ENCODE data around the gene LRRC14B.

LRRC14B gene

DNA sequence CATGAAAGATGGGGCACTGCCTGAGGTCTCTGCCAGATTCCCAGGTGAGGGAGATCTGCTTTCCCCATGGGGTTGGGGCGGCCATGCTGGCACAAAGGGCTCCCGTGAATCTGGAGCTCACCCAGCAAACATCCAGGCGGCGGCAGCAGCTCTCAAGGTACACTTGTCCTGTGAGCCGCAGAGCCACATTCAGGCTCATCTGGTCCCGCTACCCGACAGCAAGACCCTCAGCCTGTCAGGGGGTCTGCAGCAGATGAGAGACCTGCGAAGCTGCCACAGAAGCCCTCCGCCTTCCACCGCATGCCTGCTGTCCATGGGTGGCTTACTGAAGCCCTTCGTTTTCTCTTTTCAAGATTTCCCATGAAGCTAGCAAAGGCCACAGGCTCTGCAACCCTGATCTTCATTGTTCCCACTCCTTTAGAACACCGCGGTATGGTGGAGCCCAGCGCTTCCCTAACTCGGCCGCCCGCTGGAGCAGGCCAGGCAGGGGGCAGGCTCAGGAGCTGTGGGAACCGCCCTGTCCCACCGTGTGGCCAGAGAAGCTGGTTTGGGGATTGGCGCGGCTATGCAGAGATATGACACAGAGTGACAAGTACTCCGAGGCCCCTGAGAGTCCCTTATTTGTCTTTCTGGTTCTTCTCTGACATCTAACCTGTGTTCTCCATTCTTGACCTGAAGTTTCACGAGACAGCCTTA, 8.8 kb downstream of the LRRC14B start:
- TF ChIP-seq CTCF (IDR thresholded peaks at IDR 0.05): no peak
- Histone ChIP-seq H3K36me3 (peaks cover 20% of the 10 kb centered on the region), H3K27me3 (no peaks in the 10 kb centered on the region), H3K4me3 (ENCODE audit: low read depth in 1 of 2, low read length in 1 of 2) (no peak overlapping the region), H3K9me3 (no peaks in the 10 kb centered on the region), H3K27ac (no peak overlapping the region), H3K4me1 (ENCODE audit: control insufficient read depth in 1 of 2, insufficient read depth in 1 of 2, low read depth in 1 of 2, low read length in 1 of 2) (no peaks in the 10 kb centered on the region)

DNA sequence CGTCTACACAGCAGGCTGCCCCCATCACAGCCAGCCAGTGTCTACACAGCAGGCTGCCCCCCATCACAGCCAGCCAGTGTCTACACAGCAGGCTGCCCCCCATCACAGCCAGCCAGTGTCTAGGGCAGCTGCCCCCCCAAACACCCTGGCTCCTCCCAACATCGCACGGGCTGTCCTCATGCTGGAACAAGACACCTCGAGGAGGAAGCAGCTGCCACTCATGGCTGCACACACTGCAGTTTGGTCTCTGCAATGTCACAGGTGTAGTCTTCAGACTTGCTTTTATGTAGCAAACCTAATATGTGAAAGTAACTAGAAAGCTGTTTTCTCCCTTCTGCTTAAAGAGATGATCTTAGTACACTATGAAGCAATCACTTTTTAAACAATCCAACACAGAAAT, 9.7 kb downstream of the LRRC14B start:
- Histone ChIP-seq H3K27ac (no peak overlapping the region), H3K4me3 (ENCODE audit: low read depth in 1 of 2, low read length in 1 of 2) (no peak overlapping the region), H3K4me1 (ENCODE audit: control insufficient read depth in 1 of 2, insufficient read depth in 1 of 2, low read depth in 1 of 2, low read length in 1 of 2) (no peaks in the 10 kb centered on the region), H3K9me3 (no peaks in the 10 kb centered on the region), H3K36me3 (peaks cover 29% of the 10 kb centered on the region), H3K27me3 (no peaks in the 10 kb centered on the region)
- TF ChIP-seq CTCF (IDR thresholded peaks at IDR 0.05): no peak

DNA sequence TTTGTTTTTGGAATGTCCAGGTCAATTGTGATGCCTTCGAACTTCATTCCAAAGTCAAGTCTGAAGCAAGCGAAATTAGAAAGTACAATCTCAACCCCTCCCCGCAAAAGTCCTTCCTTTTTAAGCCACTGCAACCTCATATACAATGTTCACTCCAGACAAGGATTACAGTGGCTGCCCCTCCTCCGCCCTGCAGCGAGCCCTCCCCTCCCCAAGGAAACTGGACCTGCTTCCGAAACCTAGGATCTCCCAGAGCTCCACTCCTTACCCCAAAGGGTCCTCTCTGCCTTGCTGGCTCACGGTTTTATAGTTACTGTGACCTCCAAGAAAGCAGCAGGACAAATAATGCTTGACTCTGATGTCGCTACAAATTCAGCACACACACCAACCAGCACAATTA, 10.4 kb downstream of the LRRC14B start:
- Histone ChIP-seq H3K4me1 (ENCODE audit: control insufficient read depth in 1 of 2, insufficient read depth in 1 of 2, low read depth in 1 of 2, low read length in 1 of 2) (no peaks in the 10 kb centered on the region), H3K9me3 (no peaks in the 10 kb centered on the region), H3K27ac (no peak overlapping the region), H3K4me3 (ENCODE audit: low read depth in 1 of 2, low read length in 1 of 2) (no peak overlapping the region), H3K36me3 (peaks cover 29% of the 10 kb centered on the region), H3K27me3 (no peaks in the 10 kb centered on the region)
- TF ChIP-seq CTCF (IDR thresholded peaks at IDR 0.05): no peak

DNA sequence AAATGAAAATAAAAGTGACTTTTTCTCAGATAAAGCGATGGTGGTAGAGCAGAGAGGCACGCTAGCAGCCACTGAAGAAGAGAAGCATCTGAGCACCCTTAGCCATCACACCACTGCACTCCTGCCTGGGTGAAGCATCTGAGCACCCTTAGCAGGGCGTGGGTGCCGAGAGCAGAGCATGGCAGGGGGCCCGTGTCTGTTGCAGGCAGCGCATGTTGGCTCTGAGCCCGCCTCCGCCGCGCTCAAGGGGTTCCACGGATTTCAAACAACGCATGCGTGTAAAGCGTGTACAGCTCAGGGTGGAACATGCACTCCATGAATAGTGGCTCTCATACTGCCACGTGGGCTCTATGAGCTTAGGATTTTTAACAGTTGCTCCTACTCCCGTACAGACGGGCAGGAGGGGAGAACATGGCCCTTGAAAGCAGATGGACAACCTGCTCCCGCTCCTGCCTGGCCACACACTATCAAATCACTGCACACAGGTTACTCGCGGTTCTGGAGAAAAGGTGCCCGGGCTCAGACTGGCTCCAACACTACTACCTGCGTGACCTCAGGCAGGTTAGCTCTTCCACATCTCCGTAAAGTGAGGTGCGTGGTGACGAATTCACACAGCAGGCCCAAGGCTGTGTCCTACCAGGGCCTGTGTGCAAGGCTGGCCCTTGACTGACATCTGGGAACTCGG, 12.1 kb downstream of the LRRC14B start:
- TF ChIP-seq CTCF (IDR thresholded peaks at IDR 0.05): no peak
- H3K27ac ChIP-seq: no peak overlapping the region
- H3K36me3 ChIP-seq: peaks cover 32% of the 10 kb centered on the region
- no peaks in the 10 kb centered on the region for H3K9me3 ChIP-seq
- H3K4me3 ChIP-seq (ENCODE audit: low read depth in 1 of 2, low read length in 1 of 2): no peak overlapping the region
- no peaks in the 10 kb centered on the region for H3K27me3 ChIP-seq
- no peaks in the 10 kb centered on the region for H3K4me1 ChIP-seq (ENCODE audit: control insufficient read depth in 1 of 2, insufficient read depth in 1 of 2, low read depth in 1 of 2, low read length in 1 of 2)

DNA sequence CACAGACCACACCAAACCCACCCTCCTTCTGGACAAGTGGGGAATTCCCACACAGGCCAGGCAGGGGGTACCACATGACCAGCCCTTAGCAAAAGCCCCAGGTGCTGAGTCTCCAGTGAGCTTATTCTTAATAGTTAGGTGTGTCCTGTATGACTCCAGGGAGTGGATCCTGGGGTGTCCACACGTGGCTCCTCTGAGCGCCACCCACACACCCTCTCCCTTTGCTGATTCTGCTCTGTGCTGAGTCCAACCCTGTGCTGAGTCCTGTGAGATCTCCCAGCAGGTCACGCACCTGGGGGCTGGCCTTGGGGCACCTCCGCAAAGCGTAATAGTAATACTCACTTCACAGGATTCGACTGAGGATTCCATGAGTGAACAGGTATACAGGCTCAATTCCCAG, 12.7 kb downstream of the LRRC14B start:
- no peaks in the 10 kb centered on the region for H3K9me3 ChIP-seq
- no peaks in the 10 kb centered on the region for H3K4me1 ChIP-seq (ENCODE audit: control insufficient read depth in 1 of 2, insufficient read depth in 1 of 2, low read depth in 1 of 2, low read length in 1 of 2)
- H3K27ac ChIP-seq: no peak overlapping the region
- no peak overlapping the region for H3K4me3 ChIP-seq (ENCODE audit: low read depth in 1 of 2, low read length in 1 of 2)
- H3K36me3 ChIP-seq: peaks cover 32% of the 10 kb centered on the region
- H3K27me3 ChIP-seq: no peaks in the 10 kb centered on the region
- no peak for TF ChIP-seq CTCF (IDR thresholded peaks at IDR 0.05)
